NB4 (cell line): ENCODE measurements around the gene P4HA1.
"Not testable (repeated sequence)": the region's sequence is repeated elsewhere in the genome, so short reads cannot be mapped to it uniquely, and the experiment has no call there.

Source experiments
- DNase-seq: peaks from one replicate; pipeline ENCODE4 v3.0.0; 2010; ENCODE audit warnings: low read depth
- H3K4me3 ChIP-seq: one replicate; pipeline ENCODE4 v1.5.1; 2011; ENCODE audit warnings: mild to moderate bottlenecking, low read depth, low read length, moderate library complexity
- MAX ChIP-seq: IDR thresholded peaks from 2 replicates; pipeline ENCODE4 v1.6.1; 2011; ENCODE audit warnings: low read depth, low read length
- MYC ChIP-seq: IDR thresholded peaks from 2 replicates; pipeline ENCODE4 v1.6.1; 2011; ENCODE audit warnings: low read depth, low read length
- POLR2A ChIP-seq: IDR thresholded peaks from 2 replicates; pipeline ENCODE4 v1.6.1; 2011; ENCODE audit warnings: mild to moderate bottlenecking; ENCODE audit not compliant: insufficient read length; ENCODE audit errors: extremely low read depth
- TF ChIP-seq, protein P1 (sequence below): IDR thresholded peaks from one replicate; pipeline ENCODE4 v1.5.1; 2012; ENCODE audit warnings: low read depth, low read length

P4HA1 gene

DNA sequence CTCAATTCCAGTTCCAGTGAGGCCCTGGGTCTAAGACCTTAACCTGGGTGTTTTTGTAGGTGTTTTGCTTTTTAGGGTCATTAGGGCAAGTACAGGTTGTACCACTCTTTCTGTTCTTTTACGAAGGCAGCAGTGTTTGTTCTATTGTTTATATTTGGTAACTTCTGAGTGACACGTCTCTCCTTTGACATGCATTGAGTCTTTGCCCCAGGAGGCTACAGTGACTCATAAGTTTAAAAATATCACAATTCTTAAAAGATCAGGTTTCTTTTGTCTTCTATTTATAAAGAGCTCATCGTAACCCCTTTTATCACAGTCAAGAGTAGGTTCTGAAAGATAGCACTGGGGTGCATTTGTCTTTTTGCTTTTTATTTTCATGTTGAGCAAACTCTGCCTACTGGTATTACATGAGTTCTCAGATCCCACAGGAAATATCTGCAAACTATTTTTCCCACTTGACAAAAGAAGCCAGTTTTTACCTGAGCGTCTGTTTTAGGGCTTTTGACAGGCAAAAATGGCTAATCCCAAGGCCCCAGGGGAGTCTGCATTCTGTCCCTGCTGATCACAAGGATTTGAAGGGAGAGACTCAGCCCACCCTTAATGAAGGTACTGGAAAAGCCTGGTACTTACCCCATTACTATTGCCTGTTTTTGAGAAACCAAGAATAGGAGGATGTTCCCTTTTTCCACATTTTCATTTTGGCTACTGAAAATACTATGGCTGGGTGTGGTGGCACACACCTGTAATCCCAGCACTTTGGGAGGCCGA, 21.5 kb upstream of the P4HA1 start:
- TF ChIP-seq MAX: no peak
- no peak for TF ChIP-seq MYC
- TF ChIP-seq, protein P1, sequence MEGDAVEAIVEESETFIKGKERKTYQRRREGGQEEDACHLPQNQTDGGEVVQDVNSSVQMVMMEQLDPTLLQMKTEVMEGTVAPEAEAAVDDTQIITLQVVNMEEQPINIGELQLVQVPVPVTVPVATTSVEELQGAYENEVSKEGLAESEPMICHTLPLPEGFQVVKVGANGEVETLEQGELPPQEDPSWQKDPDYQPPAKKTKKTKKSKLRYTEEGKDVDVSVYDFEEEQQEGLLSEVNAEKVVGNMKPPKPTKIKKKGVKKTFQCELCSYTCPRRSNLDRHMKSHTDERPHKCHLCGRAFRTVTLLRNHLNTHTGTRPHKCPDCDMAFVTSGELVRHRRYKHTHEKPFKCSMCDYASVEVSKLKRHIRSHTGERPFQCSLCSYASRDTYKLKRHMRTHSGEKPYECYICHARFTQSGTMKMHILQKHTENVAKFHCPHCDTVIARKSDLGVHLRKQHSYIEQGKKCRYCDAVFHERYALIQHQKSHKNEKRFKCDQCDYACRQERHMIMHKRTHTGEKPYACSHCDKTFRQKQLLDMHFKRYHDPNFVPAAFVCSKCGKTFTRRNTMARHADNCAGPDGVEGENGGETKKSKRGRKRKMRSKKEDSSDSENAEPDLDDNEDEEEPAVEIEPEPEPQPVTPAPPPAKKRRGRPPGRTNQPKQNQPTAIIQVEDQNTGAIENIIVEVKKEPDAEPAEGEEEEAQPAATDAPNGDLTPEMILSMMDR: no peak
- no peak for TF ChIP-seq POLR2A
- peak; percentile 56 for DNase-seq
- no peak overlapping the region for H3K4me3 ChIP-seq

DNA sequence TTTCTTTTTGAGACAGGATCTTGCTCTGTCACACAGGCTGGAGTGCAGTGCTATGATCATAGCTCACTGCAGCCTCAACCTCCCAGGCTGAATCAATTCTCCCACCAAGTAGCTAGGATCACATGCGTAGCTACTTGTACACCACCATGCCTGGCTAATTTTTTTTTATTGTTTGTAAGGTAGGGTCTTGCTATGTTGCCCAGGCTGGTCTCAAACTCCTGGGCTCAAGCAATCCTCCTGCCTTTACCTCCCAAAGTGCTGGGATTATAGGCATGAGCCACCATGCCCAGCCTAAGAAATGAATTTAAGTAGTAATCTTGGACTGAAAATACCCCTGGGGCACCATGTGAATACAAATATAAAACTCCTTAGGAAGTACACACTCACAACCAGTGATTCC, 19.4 kb upstream of the P4HA1 start:
- no peak overlapping the region for H3K4me3 ChIP-seq
- TF ChIP-seq POLR2A (no peak), MAX (no peak), MYC (no peak)
- TF ChIP-seq, protein P1: no peak
- DNase-seq: no peak

- DNase-seq: no peak
- TF ChIP-seq, protein P1: no peak
- no peak overlapping the region for H3K4me3 ChIP-seq
Measured at GRCh38 chr10:73113551-73113950, 16.9 kb upstream of the P4HA1 start.

DNA sequence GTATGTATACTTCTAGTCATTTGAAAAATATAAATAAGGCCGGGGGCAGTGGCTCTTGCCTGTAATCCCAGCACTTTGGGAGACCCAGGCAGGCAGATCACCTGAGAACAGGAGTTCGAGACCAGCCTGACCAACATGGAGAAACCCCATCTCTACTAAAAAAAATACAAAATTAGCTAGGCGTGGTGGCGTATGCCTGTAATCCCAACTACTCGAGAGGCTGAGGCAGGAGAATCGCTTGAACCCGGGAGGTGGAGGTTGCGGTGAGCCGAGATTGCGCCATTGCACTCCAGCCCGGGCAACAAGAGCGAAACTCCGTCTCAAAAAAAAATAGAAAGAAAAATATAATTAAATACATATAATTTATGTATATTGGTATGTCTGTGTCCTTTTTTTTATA, 15.4 kb upstream of the P4HA1 start:
- not testable (repeated sequence) for DNase-seq, H3K4me3 ChIP-seq

GRCh38 chr10:73110345-73110849, 13.7 kb upstream of the P4HA1 start, which contains the start of gene NUDT13:
NUDT13 (plus strand) TSS chr10:73110455; CDS start chr10:73114366, 3,911 bp downstream.
- TF ChIP-seq MYC (peak; percentile 95), POLR2A (peak; percentile 69), MAX (peak; percentile 79)
- TF ChIP-seq, protein P1: no peak
- DNase-seq: peak; percentile 94
- peak within 1 kb of the TSS; percentile 87 for H3K4me3 ChIP-seq

GRCh38 chr10:73109248-73109652, 12.6 kb upstream of the P4HA1 start:
- not testable (repeated sequence) for DNase-seq, H3K4me3 ChIP-seq

GRCh38 chr10:73106301-73106700, 9.6 kb upstream of the P4HA1 start:
- no peak overlapping the region for H3K4me3 ChIP-seq
- DNase-seq: no peak
- no peak for TF ChIP-seq POLR2A
- TF ChIP-seq MYC: no peak
- TF ChIP-seq, protein P1: no peak
